ENCODE measurements around the gene SAP130. TPM values are rescaled to one million over a fixed set of nuclear protein-coding genes. Genes with fewer than 3 reads are reported as not detected.
"Not testable (repeated sequence)": the region's sequence is repeated elsewhere in the genome, so short reads cannot be mapped to it uniquely, and the experiment has no call there.

Gene SAP130
- total RNA-seq, 1 experiment from 2014 or later = 3.5 TPM

- no peak for DNase-seq (ENCODE audit: low read depth)
- in situ Hi-C loops (cut with HindIII; ENCODE audit: low pct_unique_long_range_greater_than_20kb, low sequenced_read_pairs) = no loop called here
Measured at GRCh38 chr2:127911737-127912136, 116.1 kb downstream of the SAP130 start.

- in situ Hi-C loops (cut with HindIII; ENCODE audit: low pct_unique_long_range_greater_than_20kb, low sequenced_read_pairs) = no loop called here
- DNase-seq (ENCODE audit: low read depth) = no peak
Measured at GRCh38 chr2:127910415-127910814, 117.4 kb downstream of the SAP130 start.

- in situ Hi-C loops (cut with HindIII; ENCODE audit: low pct_unique_long_range_greater_than_20kb, low sequenced_read_pairs) = no loop called here
Measured at GRCh38 chr2:127909019-127909418, 118.8 kb downstream of the SAP130 start.

GRCh38 chr2:127907733-127908400, 120.0 kb downstream of the SAP130 start:
- DNase-seq (ENCODE audit: low read depth); in situ Hi-C loops (cut with HindIII; ENCODE audit: low pct_unique_long_range_greater_than_20kb, low sequenced_read_pairs): not testable (repeated sequence)

More at GRCh38 chr2:127909019-127909418, 118.8 kb downstream of the SAP130 start:
- DNase-seq (ENCODE audit: low read depth) = no peak

- no peak for DNase-seq (ENCODE audit: low read depth)
- in situ Hi-C loops (cut with HindIII; ENCODE audit: low pct_unique_long_range_greater_than_20kb, low sequenced_read_pairs) = no loop called here
Measured at GRCh38 chr2:127906206-127906926, 121.5 kb downstream of the SAP130 start.

- in situ Hi-C loops (cut with HindIII; ENCODE audit: low pct_unique_long_range_greater_than_20kb, low sequenced_read_pairs) = no loop called here
- no peak for DNase-seq (ENCODE audit: low read depth)
Measured at GRCh38 chr2:127901339-127902056, 126.4 kb downstream of the SAP130 start.

GRCh38 chr2:127897531-127898211, 130.2 kb downstream of the SAP130 start:
- in situ Hi-C loops (cut with HindIII; ENCODE audit: low pct_unique_long_range_greater_than_20kb, low sequenced_read_pairs) = no loop called here
- DNase-seq (ENCODE audit: low read depth) = no peak

GRCh38 chr2:127893494-127893893, 134.4 kb downstream of the SAP130 start:
- in situ Hi-C loops (cut with HindIII; ENCODE audit: low pct_unique_long_range_greater_than_20kb, low sequenced_read_pairs) = no loop called here
- no peak for DNase-seq (ENCODE audit: low read depth)

GRCh38 chr2:127893033-127893432, 134.8 kb downstream of the SAP130 start:
- in situ Hi-C loops (cut with HindIII; ENCODE audit: low pct_unique_long_range_greater_than_20kb, low sequenced_read_pairs) = no loop called here
- no peak for DNase-seq (ENCODE audit: low read depth)

- in situ Hi-C loops (cut with HindIII; ENCODE audit: low pct_unique_long_range_greater_than_20kb, low sequenced_read_pairs) = no loop called here
- no peak for DNase-seq (ENCODE audit: low read depth)
Measured at GRCh38 chr2:127891811-127892210, 136.0 kb downstream of the SAP130 start.

Other genes starting within 250 kb of the SAP130 start
- gene WDR33, start 216.9 kb downstream of the SAP130 start, total RNA-seq (2014; rRNA removed; shearing (Covaris generic); ENCODE audit: low replicate concordance) = 23.8 and 30.9 TPM in 2 replicates
- 17.9 and 24.8 TPM in 2 replicates for gene POLR2D, start 169.9 kb downstream of the SAP130 start, total RNA-seq (2014; rRNA removed; shearing (Covaris generic); ENCODE audit: low replicate concordance)
- gene AMMECR1L, start 142.1 kb downstream of the SAP130 start, total RNA-seq (2014; rRNA removed; shearing (Covaris generic); ENCODE audit: low replicate concordance) = 6.3 and 9.8 TPM in 2 replicates
- gene UGGT1, start 63.1 kb upstream of the SAP130 start, total RNA-seq (2014; rRNA removed; shearing (Covaris generic); ENCODE audit: low replicate concordance) = 18.0 and 21.3 TPM in 2 replicates

All from Caki2 (cell line).